NCI-H748 treated with DMSO at 0.1 percent for 48 hours (cell line): Measurements from ENCODE around the gene CIAO2A.
"Not testable (repeated sequence)": the region's sequence is repeated elsewhere in the genome, so short reads cannot be mapped to it uniquely, and the experiment has no call there.

Source experiments
- DNase-seq: peaks from one replicate; lab custom pipeline; 2025; lab: John Stamatoyannopoulos, UW

The CIAO2A gene

DNA sequence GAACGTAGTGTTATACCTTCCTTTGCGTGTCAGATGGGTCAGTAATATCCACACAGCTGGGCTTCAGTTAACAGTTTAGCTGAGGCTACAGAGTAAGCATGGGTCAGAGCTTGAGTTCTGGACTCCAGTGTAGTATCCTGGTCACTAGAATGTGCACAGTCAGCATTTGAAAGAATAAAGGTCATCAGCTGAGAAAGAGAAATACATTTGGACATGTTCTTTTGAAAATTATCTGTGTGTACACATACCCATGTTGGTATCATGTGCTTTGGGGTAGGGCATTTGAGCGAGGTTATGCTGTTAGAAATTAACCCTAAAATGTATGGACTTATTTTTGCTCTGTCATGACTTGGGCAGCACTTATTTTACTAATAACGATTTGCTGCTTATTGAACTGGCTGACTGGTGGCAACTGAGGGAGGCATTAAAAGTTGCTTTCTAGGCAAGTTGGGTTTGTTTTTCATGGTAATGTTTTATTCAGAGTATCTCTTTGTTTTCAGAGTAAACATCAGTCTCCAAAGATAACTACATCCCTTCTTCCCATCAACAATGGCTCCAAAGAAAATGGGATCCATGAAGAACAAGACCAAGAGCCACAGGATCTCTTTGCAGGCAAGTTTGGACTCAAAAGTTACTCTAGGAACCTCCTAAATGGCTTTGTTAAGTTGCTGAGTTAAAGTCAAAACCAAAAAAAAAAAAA lies 18.6 kb upstream of the CIAO2A start:
- DNase-seq = no peak

DNA sequence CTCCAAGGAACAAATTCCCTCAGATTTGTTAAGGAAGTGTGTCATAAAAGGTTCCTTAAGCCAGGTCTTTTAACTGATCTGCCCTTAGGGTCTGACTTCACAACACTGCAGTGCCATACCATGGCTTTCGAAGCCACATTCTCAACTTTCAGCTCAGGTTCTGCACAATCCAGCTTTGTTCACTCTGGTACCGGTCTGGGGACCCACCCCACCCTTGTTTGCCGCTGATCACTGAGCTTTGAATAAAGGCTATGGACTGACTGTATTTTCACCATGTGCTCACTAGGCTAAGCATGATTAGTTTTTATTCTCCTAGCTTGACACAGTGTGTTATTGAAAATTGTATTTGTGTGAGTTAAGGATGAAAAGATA lies 18.0 kb upstream of the CIAO2A start:
- no peak for DNase-seq

DNA sequence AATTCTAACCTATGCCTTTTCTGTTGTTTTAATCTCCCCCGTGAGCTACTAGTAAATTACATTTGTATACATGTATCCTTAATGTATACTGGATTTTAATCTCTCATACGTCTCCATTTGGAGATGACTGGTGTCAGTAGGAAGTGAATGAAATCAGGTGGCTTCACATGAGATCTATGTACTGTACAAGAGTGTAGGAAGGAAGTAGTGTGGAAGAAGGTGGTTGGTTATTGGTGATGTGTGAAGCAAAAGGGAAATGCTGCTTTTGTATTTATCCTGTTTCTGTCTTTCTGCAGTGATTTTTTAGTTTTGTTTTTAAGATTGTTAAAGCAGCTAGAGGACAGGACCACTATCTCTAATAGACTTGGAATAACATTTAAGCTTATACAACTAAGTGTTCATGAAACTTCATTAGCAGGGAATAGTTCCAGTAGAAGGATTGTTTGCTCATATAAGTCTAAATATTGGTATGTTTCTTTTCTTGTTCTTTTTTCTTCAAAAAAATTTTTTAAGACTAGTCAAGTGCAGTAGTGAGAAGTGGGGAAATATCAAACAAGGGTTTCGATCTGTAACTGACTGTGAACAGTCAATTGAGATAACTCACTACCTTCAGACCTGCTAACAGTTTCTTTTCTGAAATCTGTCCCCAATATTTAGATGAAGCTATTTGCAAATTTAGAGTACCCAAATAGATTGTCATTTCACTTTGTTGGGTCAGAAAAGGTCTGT lies 17.5 kb upstream of the CIAO2A start:
- DNase-seq = no peak

DNA sequence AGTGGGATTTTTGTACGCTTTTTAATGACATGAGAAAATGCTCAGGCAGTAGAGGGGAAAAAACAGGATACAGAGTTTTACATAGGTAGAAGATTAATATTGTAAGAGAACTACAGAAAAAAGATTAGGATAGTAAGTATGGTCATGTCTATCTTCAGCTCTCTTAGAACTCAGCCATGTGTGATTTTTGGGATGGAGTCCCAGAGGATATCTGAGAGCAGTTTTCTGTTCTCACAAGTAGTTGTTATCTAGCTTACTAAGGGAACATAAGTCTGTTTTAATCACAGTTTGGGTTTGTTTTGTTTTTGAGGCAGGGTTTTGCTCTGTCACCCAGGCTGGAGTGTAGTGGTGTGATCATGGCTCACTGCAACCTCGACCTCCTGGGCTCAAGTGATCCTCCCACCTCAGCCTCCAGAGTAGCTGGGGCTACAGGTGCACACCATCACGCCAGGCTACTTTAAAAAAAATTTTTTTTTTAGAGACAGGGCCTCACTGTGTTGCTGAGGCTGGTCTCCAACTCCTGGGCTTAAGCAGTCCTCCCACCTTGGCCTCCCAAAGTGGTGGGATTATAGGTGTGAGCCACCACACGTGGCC lies 16.6 kb upstream of the CIAO2A start:
- not testable (repeated sequence) for DNase-seq

DNA sequence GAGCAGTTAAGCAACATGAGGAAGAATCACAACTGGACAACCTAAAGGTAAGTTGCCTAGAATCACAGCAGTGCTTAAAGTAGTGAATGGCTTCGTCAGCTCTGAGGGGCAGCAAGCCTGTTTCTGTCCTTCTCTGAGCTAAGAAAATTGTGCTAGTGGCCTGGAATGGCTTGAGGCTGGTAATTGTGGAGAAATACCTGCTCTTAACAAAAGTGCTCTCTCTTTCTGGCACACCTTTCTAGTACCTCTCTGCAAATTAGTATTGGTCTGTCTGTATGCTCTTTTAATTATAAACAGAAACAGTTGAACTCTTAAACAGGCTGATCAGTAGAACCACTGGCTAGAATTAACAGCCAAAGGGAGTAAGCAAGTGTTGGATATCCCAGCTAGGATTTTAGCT lies 13.7 kb upstream of the CIAO2A start:
- DNase-seq = no peak

DNA sequence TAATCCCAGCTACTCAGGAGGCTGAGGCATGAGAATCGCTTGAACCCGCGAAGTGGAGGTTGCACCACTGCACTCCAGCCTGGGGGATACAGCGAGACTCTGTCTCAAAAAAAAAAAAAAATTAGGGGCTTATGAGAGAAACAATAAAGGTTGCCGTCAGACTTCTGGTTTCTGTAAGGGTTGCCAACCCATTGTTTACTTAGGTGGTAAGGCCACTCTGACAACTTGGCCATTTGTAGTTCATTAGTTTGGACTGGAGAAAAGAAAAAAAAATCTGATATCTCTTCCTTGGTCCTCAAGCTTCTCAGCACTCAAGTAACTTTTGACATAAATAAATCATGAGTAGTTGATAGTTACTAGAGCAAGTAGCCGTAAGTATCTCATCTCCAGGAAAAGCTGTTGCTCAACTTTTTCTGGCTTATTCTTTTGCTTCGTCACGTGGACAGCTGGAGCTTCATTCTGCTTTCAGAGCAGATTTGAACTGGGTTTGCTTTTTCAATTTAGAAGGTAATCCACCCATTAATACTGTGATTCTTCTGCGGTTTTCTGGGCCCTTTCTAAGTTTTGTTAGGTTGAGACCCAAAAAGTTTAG lies 11.6 kb upstream of the CIAO2A start:
- DNase-seq = no peak

DNA sequence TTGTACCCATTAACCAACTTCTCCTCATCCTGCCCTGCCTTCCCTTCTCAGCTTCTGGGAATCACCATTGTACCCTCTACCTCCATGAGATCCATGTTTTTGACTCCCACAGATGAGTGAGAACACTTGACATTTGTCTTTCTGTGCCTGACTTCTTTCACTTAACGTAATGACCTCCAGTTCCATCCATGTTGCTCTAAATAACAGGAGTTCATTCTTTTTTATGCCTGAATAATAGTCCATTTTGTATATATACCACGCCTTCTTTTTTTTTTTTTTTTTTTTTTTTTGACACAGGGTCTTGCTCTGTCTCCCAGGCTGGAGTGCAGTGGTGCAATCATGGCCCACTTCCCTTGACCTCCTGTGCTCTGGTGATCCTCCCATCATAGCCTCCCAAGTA lies 8.9 kb upstream of the CIAO2A start:
- DNase-seq = no peak

DNA sequence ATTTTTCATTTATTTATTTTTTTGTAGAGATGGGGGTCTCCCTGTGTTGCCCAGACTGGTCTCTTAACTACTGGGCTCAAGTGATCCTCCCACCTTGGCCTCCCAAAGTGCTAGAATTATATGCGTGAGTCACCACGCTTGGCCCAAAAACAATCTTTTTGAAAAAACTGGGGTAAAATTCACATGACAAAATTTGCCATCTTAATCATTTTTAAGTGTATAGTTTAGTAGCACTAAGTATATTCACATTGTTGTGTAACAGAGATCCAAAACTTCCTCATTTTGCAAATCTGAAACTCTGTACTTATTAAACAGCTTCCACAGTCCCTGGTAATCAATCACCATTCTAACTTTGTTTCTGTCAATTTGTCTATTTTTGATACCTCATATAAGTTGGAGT lies 7.3 kb upstream of the CIAO2A start:
- DNase-seq = no peak

DNA sequence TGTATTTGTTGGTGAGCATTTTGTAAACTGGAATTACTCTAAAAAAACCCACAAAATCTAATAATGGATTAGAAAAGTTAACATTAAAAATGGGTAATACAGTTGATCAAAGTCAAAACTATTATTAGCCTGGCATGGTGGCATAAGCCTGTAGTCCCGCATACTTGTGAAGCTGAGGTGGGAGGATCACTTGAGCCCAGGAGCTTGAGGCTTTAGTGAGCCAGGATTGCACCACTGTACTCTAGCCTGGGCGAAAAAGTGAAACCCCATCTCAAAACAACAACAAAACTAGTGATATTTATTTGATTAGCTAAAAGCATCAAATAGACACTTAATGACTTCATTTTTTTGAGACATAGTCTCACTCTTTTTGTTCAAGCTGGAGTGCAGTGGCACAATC lies 5.7 kb upstream of the CIAO2A start:
- no peak for DNase-seq

DNA sequence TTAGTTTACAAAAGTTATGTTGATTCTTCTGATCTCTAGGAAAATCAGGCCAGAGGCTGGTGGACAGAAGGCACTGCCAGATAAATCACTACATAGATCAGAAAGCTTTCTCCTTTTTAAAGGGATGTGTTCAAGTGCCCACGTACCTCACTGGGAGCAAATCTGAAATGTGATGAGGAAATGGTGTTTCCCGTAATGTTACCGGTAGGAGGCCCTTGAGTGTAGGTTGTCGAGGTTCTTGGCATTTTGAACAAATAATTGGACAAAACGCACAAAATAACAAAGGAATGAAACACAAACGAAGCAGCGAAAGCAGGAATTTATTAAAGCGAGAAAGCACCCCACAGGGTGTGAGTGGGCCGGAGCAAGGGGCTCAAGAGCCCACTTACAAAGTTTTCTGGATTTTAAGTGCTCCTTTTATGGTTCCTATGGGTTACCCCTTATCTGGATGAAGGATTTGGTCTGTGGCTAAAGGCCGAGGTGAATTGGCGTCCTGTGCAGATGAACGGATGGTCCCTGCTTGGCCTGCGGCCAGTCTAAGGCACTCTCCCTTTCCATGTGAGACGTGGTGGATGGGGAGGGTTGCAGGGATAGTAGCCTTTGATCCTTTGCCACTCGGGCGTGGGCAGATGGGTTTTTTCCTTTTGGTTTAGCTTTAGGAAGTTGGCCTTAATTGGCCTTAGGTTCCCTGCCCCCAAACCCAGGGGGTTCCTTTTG lies 3.2 kb upstream of the CIAO2A start:
- DNase-seq = no peak

DNA sequence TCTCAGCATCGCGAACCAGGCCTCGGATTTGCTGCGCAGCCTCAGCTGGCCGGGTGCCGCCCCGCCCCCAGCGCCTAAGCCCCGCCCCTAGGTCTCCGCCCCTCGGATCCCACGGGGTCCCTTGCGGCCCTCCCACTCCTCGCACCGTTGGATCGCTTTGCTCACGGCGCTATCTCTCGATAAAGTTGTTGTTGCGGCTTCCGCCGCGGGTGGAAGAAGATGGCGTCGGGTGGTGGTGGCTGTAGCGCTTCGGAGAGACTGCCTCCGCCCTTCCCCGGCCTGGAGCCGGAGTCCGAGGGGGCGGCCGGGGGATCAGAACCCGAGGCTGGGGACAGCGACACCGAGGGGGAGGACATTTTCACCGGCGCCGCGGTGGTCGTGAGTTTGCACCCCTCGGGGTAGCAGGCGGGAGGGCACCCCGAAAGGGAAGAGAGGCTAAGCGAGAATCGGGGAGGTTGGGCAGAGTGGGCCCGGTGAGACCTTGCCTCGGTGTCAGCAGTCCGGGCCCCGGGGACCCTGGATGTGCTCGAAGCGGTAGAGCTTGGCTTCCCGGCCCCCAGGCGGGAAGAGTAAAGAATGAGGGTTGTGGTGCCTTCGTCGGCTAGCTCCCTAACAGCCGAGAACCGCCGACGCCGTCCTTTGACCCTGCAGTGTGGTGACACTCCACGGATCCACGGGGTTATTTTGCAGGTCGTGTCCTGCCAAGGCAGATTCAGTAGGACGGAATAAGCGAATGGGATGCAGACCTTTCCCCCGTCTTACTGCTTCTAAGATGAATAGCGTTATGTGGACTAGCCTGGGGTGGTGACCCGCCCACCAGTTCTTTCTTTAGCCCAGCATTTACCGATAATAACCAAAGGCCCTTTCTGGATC lies 2.4 kb upstream of the CIAO2A start, which contains the start of gene SNX1:
TSS of gene SNX1 (plus strand) at position 188 of the 873 bp plus-strand sequence. CDS start at position 220, 32 bp downstream.
- DNase-seq = peak; percentile 69

DNA sequence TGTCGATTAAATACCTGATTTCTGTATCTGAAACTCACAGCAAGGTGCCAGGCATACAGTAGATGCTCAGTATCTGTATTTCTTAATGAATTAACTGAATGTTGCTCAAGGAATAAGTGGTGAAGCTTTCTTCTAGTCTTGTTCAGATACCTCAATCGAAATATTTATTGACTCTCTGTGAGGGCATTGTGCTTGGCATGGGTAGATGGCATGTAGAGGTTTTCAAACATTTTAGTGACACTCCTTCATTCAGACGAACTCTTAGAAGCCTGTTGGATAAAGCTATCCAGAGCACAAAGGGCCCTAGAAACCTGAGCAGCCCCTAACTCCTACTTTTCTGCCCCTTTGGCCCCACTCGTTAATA lies 1.8 kb upstream of the CIAO2A start:
- no peak for DNase-seq

DNA sequence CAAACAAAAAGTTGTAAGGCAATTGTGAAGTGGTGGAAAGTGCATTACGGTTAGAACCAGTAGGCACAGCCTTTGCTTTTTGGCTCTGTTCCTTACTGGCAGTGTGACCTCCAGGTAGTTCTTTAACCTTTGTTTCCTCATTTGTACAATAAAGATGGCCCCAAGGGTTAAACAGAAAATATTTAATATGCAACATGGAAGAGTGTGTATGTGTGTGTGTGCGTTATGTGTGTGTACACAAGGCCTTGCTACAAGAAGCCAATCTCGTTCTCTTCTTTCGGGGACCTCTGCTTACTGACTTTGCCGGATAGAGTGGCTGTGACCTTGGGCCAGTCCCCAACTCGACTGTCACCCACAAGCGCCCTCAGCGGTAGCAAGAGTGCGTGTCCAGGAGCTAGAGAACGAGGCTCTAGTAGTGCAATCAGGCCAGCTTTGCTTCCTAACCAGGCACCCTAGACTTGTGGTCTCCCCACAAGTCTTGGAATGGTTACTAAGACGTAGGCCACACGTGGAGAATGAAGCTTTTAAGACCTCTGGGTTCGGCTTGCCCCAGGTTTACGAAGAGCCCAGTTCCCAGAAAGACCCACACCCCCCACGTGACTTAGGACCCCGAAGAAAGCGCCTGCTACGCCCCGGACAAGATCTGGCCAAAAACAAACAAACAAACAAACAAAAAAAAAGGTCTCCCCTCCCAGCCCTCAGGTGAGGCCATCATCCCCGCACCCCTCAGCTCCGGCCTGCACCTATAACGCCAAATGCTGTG lies 593 bp downstream of the CIAO2A start:
- no peak for DNase-seq

DNA sequence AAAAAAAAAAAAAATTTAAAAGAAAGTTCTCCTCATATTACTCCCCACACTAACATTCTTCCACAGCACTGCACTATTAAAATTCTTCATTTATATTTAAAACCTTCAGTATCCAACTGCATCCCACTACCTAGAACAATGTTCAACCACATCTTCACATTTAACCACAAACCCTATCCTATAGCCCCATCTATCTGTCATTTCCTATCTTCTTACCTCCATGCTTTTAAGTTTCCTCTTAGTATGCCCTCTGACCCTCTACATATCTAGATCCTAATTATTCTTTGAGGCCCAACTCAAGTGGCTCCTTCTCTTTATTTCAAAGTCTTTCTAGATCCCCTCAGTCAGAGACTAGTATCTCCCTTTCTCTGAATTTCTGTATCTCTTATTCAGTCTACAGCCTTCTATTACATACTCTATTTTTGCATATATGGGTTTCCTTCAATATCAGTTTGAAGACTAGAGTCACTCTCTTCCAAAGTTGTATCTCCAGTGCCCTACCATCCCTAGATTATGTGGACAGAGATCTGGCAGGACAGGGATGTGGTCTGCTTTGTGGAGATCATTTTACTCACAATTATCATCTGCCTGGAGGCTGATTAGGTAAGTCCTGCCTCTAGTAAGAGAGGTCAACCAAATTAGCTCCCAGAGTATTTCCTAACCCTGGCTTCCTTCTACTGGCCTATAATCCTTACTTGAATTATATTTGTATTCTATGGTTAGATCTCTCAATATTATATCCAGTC lies 1.4 kb downstream of the CIAO2A start:
- DNase-seq = no peak

DNA sequence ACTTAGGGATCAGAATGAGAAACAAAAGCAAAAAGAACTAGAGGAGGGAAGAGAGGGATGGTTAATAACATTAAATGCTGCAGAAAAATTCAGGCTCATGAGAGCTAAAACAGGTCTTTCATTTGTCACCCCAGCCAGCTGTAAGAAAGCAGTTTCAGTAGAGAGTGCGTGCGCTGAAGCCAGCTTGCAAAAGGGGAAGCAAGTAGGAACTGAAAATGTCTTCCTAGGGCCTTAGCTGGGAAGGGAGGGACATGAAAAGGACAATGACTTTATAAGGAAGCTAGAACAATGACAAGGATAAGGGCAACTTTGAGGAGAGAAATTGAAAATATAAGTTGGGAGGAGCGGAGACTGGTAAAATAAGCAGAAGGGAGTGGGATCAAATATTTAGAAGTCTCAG lies 3.1 kb downstream of the CIAO2A start:
- no peak for DNase-seq

DNA sequence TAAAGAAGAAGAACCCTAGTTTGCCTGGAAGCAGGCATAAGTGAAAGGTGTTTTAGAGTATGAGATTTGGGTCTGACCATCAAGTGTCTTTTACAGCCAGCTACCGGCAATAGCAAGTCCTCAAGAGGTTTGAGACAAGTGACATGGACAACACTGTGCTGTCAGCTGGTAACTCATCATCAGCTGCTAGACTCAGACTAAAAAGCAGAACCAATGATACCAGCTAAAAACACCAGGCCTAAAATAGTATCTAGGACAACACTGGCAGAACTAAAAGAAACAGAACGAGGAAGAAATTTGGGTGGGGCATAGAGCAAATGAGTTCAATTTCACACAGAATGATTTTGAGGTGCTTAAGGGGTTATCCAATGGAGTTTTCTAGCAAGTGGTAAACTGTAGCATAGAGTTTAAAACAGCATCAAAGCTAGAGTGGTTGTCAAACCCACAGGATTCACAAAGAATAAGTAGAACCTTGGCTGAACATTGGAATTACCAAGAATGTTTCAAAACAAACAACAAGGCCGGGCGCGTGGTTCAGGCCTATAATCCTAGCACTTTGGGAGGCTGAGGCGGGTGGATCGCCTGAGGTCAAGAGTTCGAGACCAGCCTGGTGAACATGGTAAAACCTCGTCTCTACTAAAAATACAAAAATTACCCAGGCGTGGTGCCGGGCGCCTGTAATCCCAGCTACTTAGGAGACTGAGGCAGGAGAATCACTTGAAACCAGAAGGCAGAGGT lies 3.9 kb downstream of the CIAO2A start:
- DNase-seq = no peak

DNA sequence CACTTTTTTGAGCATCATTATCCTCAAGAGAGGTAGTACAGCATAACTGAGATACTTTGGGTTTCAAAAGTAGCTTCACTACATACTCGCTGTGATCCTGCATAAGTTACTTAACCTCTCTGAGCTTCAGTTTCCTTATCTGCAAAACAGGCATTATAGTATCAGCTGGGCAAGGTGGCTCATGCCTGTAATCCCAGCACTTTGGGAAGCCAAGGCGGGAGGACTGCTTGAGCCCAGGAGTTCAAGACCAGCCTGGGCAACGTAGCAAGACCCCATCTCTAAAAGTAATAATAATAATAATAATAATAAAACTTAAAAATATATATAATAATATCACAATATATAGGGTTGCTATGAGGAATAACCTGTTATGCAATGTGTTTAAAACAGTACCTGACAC lies 10.9 kb downstream of the CIAO2A start:
- no peak for DNase-seq

DNA sequence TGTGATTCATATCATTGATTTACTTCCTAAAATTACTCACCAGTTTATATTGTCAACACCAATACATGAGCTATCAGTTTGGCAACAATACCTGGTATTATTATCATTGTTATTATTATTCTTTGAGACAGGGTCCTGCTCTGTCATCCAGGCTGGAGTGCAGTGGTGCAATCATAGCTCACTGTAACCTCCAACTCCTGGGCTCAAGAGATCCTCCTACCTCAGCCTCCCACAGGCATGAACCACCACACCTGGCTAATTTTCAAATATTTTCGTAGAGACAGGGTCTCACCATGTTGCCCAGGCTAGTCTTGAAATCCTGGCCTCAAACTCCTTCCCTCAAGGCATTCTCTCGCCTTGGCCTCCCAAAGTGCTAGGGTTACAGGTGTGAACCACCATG lies 20.1 kb downstream of the CIAO2A start:
- not testable (repeated sequence) for DNase-seq

DNA sequence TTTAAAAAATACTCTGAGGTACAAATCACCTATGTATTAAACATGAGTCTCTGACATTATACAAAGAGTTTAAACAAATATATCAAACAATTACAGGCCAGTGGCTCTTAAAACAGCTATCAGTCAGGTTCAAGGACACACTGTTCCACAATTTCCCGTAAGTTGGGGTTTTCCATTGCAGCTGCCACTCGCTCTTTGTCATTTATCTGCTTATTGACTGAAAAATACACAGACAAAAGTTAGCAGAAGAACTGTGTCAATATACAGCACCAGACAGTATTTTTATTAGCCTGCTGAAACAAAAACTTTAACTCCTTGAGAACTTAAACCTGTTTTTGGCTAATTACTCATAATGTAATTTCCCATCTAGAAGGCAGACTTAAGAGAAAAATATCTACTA lies 20.8 kb downstream of the CIAO2A start:
- no peak for DNase-seq
